GM13977 (cell line): ENCODE results near the gene BNC2.
"Not testable (repeated sequence)": the region's sequence is repeated elsewhere in the genome, so short reads cannot be mapped to it uniquely, and the experiment has no call there.

Experiments used
- DNase-seq: peaks from one replicate; pipeline ENCODE4 v3.0.0; 2012; ENCODE audit warnings: low spot score
- CTCF ChIP-seq: IDR thresholded peaks from 2 replicates; pipeline ENCODE4 v1.5.1; 2012; ENCODE audit warnings: mild to moderate bottlenecking, control low read depth; ENCODE audit not compliant: insufficient read depth; ENCODE audit errors: extremely low read depth, missing control alignments
- in situ Hi-C: fragments of 300-500 bp; cut with MboI; formaldehyde crosslinking; loops from one replicate; pipeline ENCODE4 v1.12.0; 2022; ENCODE audit warnings: low sequenced_read_pairs, low pct_unique_long_range_greater_than_20kb, mixed read lengths, inconsistent platforms; ENCODE audit not compliant: unreplicated experiment

BNC2 gene

DNA sequence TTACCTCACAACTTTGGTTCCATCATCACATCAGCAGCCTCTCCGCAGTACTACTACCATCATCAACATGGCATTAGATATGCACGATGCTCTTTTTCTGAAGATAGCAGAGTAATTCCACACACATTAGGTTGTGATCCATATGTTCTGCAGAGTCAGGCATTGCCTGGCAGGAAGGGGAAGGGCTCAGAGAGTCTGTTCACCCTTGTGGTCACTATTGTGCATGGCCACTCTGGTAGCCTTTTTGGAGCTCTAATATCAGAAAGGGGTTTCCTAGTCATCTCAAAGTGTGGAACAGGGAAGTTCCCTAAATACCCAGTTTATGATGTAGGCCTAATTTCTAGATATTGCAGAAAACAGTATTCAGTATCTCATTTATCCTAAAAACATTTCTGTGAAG lies 373.6 kb downstream of the BNC2 start:
- no peak for DNase-seq
- in situ Hi-C loops = no loop called here
- no peak for TF ChIP-seq CTCF

DNA sequence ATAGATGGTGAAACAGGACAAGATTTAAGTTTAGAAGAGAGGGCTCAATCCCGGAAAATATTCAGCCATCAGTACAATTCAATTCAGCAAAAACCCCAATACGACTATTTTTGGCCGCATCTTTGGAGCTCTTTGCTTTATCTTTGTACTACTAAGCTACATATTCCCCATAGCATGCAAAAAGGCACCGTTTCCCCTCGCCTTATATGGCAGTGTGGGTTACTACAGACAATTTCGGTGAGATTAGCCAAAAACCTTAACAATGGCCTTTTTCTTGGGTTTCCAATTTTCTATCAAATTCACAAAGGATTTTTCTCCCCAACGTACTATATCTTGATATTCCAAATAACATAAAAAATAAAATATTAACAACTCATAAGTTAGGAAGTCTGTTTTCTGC lies 382.6 kb downstream of the BNC2 start:
- TF ChIP-seq CTCF = no peak
- in situ Hi-C loops = no loop called here
- no peak for DNase-seq

GRCh38 chr9:16485575-16486321 lies 384.7 kb downstream of the BNC2 start:
- in situ Hi-C loops = no loop called here
- no peak for DNase-seq
- no peak for TF ChIP-seq CTCF

GRCh38 chr9:16485160-16485559 lies 385.3 kb downstream of the BNC2 start:
- no peak for DNase-seq
- no peak for TF ChIP-seq CTCF
- in situ Hi-C loops = no loop called here

- in situ Hi-C loops = no loop called here
Measured at GRCh38 chr9:16484744-16485143, 385.7 kb downstream of the BNC2 start.

DNA sequence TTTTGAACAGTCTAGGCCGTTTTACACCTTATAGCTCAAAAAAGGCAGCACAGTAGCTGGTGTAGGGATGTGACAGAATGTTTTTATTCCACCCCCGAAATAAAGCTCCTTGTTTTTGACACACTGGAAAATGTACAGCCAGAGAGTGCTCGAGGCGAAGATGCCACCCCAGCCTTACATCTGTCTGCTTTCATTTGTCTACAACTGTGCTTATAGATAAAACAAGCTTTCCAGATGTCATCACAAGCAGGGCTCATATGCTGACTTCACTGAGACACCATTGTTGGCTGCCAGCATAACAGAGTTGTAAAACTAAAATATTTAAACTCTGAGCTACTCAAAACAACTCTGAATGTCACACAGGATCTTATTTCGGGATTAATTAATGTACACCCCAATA lies 386.3 kb downstream of the BNC2 start:
- in situ Hi-C loops = no loop called here
- TF ChIP-seq CTCF = no peak
- DNase-seq = no peak

More at GRCh38 chr9:16484744-16485143, 385.7 kb downstream of the BNC2 start:
- DNase-seq = no peak
- no peak for TF ChIP-seq CTCF

- peak; percentile 27 for DNase-seq
- no peak for TF ChIP-seq CTCF
- in situ Hi-C loops = no loop called here
Measured at GRCh38 chr9:16482764-16483163, 387.7 kb downstream of the BNC2 start.

DNA sequence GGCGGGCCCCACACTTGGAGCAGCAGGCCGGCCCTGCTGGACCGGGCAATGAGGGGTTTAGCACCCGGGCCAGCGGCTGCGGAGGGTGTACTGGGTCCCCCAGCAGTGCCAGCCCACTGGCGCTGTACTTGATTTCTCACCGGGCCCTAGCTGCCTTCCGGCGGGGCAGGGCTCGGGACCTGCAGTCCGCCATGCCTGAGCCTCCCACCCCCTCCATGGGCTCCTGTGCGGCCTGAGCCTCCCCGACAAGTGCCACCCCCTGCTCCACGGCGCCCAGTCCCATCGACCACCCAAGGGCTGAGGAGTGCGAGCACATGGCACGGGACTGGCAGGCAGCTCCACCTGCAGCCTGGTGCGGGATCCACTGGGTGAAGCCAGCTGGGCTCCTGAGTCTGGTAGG lies 389.9 kb downstream of the BNC2 start:
- DNase-seq, in situ Hi-C loops: not testable (repeated sequence)
